H9 (cell line): ENCODE data around the gene CHI3L2. TPM values are rescaled to one million over a fixed set of nuclear protein-coding genes. Genes with fewer than 3 reads are reported as not detected.

Source experiments
- DNase-seq: peaks from one replicate; pipeline ENCODE4 v3.0.0-alpha.2; 2017
- H2AFZ ChIP-seq: one replicate; pipeline ENCODE4 v1.6.1; 2013; ENCODE audit warnings: mild to moderate bottlenecking, low read length, control low read depth, moderate library complexity
- H2AK5ac ChIP-seq: 2 replicates; pipeline ENCODE4 v1.6.1; 2013; ENCODE audit warnings: low read length, control low read depth, mixed read lengths; ENCODE audit not compliant: insufficient read length
- H2BK120ac ChIP-seq: one replicate; pipeline ENCODE4 v1.6.1; 2013; ENCODE audit warnings: low read depth, mild to moderate bottlenecking, low read length, control low read depth, inconsistent platforms; ENCODE audit not compliant: poor library complexity, severe bottlenecking
- H2BK12ac ChIP-seq: 2 replicates; pipeline ENCODE4 v1.6.1; 2013; ENCODE audit warnings: low read length, control low read depth, mixed read lengths, low read depth; ENCODE audit not compliant: insufficient read length
- H2BK15ac ChIP-seq: 2 replicates; pipeline ENCODE4 v1.6.1; 2013; ENCODE audit warnings: low read depth, low read length, control low read depth
- H2BK20ac ChIP-seq: one replicate; pipeline ENCODE4 v1.6.1; 2013; ENCODE audit warnings: low read depth, mild to moderate bottlenecking, low read length, control low read depth, inconsistent platforms; ENCODE audit not compliant: poor library complexity, severe bottlenecking
- H2BK5ac ChIP-seq: 2 replicates; pipeline ENCODE4 v1.6.1; 2013; ENCODE audit warnings: low read length, control low read depth, mixed read lengths; ENCODE audit not compliant: insufficient read length
- H3K14ac ChIP-seq: 2 replicates; pipeline ENCODE4 v1.6.1; 2013; ENCODE audit warnings: low read length, control low read depth; ENCODE audit not compliant: insufficient read depth
- H3K18ac ChIP-seq: 2 replicates; pipeline ENCODE4 v1.6.1; 2013; ENCODE audit warnings: low read depth, mild to moderate bottlenecking, mixed read lengths, low read length, control low read depth; ENCODE audit not compliant: insufficient read length
- H3K23ac ChIP-seq: 2 replicates; pipeline ENCODE4 v1.6.1; 2013; ENCODE audit warnings: low read length, control low read depth, mixed read lengths, low read depth; ENCODE audit not compliant: insufficient read length
- H3K23me2 ChIP-seq: 2 replicates; pipeline ENCODE4 v1.6.1; 2013; ENCODE audit warnings: low read depth, mild to moderate bottlenecking, mixed read lengths, low read length, control low read depth; ENCODE audit not compliant: insufficient read length, poor library complexity, severe bottlenecking
- H3K27ac ChIP-seq: 2 replicates; pipeline ENCODE4 v1.5.1; 2013; ENCODE audit warnings: low read length, control low read depth, mixed read lengths, low read depth; ENCODE audit not compliant: insufficient read length
- H3K27me3 ChIP-seq: 2 replicates; pipeline ENCODE4 v1.6.1; 2013; ENCODE audit warnings: low read length, control low read depth, inconsistent platforms; ENCODE audit not compliant: insufficient read depth
- H3K4ac ChIP-seq: 2 replicates; pipeline ENCODE4 v1.6.1; 2013; ENCODE audit warnings: low read depth, mild to moderate bottlenecking, control low read depth, inconsistent platforms, low read length, moderate library complexity
- H3K4me1 ChIP-seq: 2 replicates; pipeline ENCODE4 v1.6.1; 2013; ENCODE audit warnings: low read length, control low read depth, inconsistent platforms; ENCODE audit not compliant: insufficient read depth
- H3K4me2 ChIP-seq: 2 replicates; pipeline ENCODE4 v1.6.1; 2013; ENCODE audit warnings: low read length, control low read depth, mixed read lengths; ENCODE audit not compliant: insufficient read length, insufficient read depth
- H3K56ac ChIP-seq: 2 replicates; pipeline ENCODE4 v1.6.1; 2013; ENCODE audit warnings: low read depth, mild to moderate bottlenecking, mixed read lengths, low read length, control low read depth; ENCODE audit not compliant: insufficient read length
- H3K79me1 ChIP-seq: 2 replicates; pipeline ENCODE4 v1.6.1; 2013; ENCODE audit warnings: low read depth, mild to moderate bottlenecking, moderate library complexity, low read length, control low read depth, inconsistent platforms; ENCODE audit not compliant: insufficient read depth, poor library complexity, severe bottlenecking
- H3K79me2 ChIP-seq: 2 replicates; pipeline ENCODE4 v1.6.1; 2013; ENCODE audit warnings: low read length, control low read depth, inconsistent platforms; ENCODE audit not compliant: insufficient read depth
- H3K9ac ChIP-seq: 2 replicates; pipeline ENCODE4 v1.6.1; 2013; ENCODE audit warnings: low read length, control low read depth, mixed read lengths; ENCODE audit not compliant: insufficient read length; ENCODE audit errors: extremely low read depth
- H3K9me3 ChIP-seq: one replicate; pipeline ENCODE4 v1.6.1; 2013; ENCODE audit warnings: low read depth, low read length, inconsistent platforms; ENCODE audit not compliant: control insufficient read depth
- H3T11ph ChIP-seq: one replicate; pipeline ENCODE4 v1.6.1; 2013; ENCODE audit warnings: mild to moderate bottlenecking, low read length, control low read depth, inconsistent platforms
- H4K20me1 ChIP-seq: one replicate; pipeline ENCODE4 v1.6.1; 2013; ENCODE audit not compliant: control insufficient read depth, insufficient read length, insufficient read depth
- H4K5ac ChIP-seq: 2 replicates; pipeline ENCODE4 v1.6.1; 2013; ENCODE audit warnings: low read depth, mild to moderate bottlenecking, mixed read lengths, low read length, control low read depth; ENCODE audit not compliant: insufficient read length
- H4K8ac ChIP-seq: replicated peaks from 2 replicates; pipeline ENCODE4 v1.6.1; 2013; ENCODE audit warnings: low read length, control low read depth, mixed read lengths, low read depth; ENCODE audit not compliant: insufficient read length
- H4K91ac ChIP-seq: 2 replicates; pipeline ENCODE4 v1.6.1; 2013; ENCODE audit warnings: low read depth, mild to moderate bottlenecking, moderate library complexity, mixed read lengths, low read length, control low read depth; ENCODE audit not compliant: insufficient read length
- H3K27ac Mint-ChIP-seq, 3 experiments: 2 replicates in 2 of 3; 3 replicates in 1 of 3; pipeline ENCODE4 v1.8.0; 2020 to 2021; ENCODE audit warnings: mixed read lengths in 3 of 3, mild to moderate bottlenecking in 1 of 3, moderate library complexity in 1 of 3
- H3K27me3 Mint-ChIP-seq: 2 replicates; pipeline ENCODE4 v1.8.0; 2021; ENCODE audit warnings: low read depth, mild to moderate bottlenecking, moderate library complexity, mixed read lengths
- H3K36me3 Mint-ChIP-seq, 3 experiments: 2 replicates in 2 of 3; 3 replicates in 1 of 3; pipeline ENCODE4 v1.8.0; 2020 to 2021; ENCODE audit warnings: low read depth in 3 of 3, mixed read lengths in 3 of 3; ENCODE audit not compliant: insufficient read depth in 1 of 3
- H3K4me1 Mint-ChIP-seq, 2 experiments: 2 replicates each; pipeline ENCODE4 v1.8.0; 2020; ENCODE audit warnings: mixed read lengths in 2 of 2
- H3K4me3 Mint-ChIP-seq, 2 experiments: 2 replicates in 1 of 2; 3 replicates in 1 of 2; pipeline ENCODE4 v1.8.0; 2020 to 2021; ENCODE audit warnings: mild to moderate bottlenecking in 2 of 2, mixed read lengths in 2 of 2, moderate library complexity in 1 of 2
- H3K9me3 Mint-ChIP-seq, 2 experiments: 2 replicates in 1 of 2; 3 replicates in 1 of 2; pipeline ENCODE4 v1.8.0; 2020; ENCODE audit warnings: mild to moderate bottlenecking in 2 of 2, mixed read lengths in 2 of 2, moderate library complexity in 1 of 2
- CTCF ChIP-seq: fragments of 200-600 bp; sonication (generic); conservative IDR thresholded peaks from 3 replicates; pipeline ENCODE4 v1.8.0; 2021; ENCODE audit warnings: antibody characterized with exemption, mild to moderate bottlenecking
- WGBS: extraction: QIAGEN DNeasy Blood & Tissue Kit; methylation state at CpG from one replicate; pipeline ENCODE4 v1.1.7; 2013; ENCODE audit warnings: missing lambda C conversion rate, low lambda C conversion rate, mixed read lengths; ENCODE audit not compliant: insufficient read length; ENCODE audit errors: extremely low coverage; 5-methylcytosine and 5-hydroxymethylcytosine counted together
- total RNA-seq: library from RNA; stranded (reverse); gene quantifications from 2 replicates; pipeline ENCODE4 v1.2.1, GENCODE V29; 2021

The CHI3L2 gene
- total RNA-seq, 1 experiment from 2014 or later = not detected

GRCh38 chr1:111218701-111219556 is 8.6 kb upstream of the CHI3L2 start:
- Histone ChIP-seq H2BK20ac (no peak overlapping the region), H2AK5ac (no peak overlapping the region), H3K4ac (no peak overlapping the region), H3K14ac (no peak overlapping the region), H3K23me2 (no peaks in the 10 kb centered on the region), H2BK12ac (no peak overlapping the region), H4K8ac (no peak overlapping the region), H3K56ac (no peak overlapping the region), H3K4me1 (peaks cover 7% of the 10 kb centered on the region; the same call in 1 of the 2 replicates), H4K5ac (no peak overlapping the region), H4K91ac (no peak overlapping the region), H3K79me1 (no peaks in the 10 kb centered on the region), H2BK120ac (no peak overlapping the region), H3T11ph (no peak overlapping the region), H2BK5ac (no peak overlapping the region), H3K4me2 (no peak overlapping the region), H3K27me3 (no peaks in the 10 kb centered on the region; the same call in 1 of the 2 replicates), H3K18ac (no peak overlapping the region), H2BK15ac (no peak overlapping the region), H3K23ac (no peak overlapping the region), H4K20me1 (no peaks in the 10 kb centered on the region), H3K9ac (no peak overlapping the region), H3K79me2 (no peaks in the 10 kb centered on the region), H3K9me3 (no peaks in the 10 kb centered on the region), H2AFZ (no peak overlapping the region), H3K27ac (no peak overlapping the region)
- H3K4me1 Mint-ChIP-seq = peaks cover 57 to 64% of the 10 kb centered on the region in 2 experiments
- no peak for TF ChIP-seq CTCF
- no peak for DNase-seq
- WGBS = no CpG with 5 or more reads among the region's 8 CpGs
- H3K9me3 Mint-ChIP-seq = no peaks in the 10 kb centered on the region; a peak in 1 of 5 replicates
- H3K36me3 Mint-ChIP-seq = no peaks in the 10 kb centered on the region; a peak in 1 of 7 replicates
- H3K4me3 Mint-ChIP-seq = no peak overlapping the region
- H3K27ac Mint-ChIP-seq = peak overlapping the region in 2 of 3 experiments; percentile 49 to 77; a peak in 4 of 7 replicates
- H3K27me3 Mint-ChIP-seq = no peaks in the 10 kb centered on the region
